ENCODE results near the gene ASB7.

DNA sequence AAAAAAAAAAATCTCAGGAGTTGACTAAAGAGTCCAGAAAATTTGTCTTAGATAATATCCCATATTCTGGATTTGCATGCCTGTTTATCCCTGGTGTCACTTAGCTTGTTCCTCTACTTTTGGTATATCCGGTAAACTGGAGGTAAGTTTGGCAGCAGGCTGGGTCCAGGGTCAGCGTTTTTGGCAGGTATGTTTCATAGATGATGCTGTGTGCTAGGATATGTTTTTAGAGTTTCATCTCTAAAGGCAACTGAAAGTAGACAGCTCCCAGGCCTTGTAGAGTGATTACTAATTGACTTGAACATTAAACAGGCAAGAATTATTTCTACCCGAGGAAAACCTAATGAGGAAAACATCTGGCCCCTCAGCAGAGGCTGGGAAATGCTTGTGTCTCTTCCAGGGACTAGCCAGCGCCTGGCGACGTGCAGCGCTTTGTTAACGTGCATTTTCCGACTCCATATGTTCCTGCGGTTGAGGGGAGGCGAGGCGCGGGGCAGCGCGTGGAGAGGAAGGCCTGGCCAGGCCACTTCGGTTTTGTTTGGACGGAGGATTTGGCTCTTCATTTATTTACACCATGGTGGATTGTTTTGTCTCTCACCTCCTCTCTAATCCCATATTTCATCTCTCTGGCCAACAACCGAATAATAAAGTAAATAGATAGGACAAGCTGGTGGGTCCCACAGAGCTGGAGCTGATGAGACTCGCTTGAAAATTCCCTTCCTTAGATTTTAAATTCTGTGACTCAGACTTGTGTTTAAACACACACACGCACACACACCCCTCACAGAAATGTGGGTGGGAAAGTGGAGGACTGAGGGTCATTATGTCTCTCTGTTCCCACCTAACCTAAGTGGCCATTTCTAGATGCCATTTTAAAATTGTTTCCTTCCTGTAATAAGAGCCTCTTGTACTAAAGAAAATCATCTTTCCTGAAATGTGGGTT is 65.3 kb downstream of the ASB7 start:
- TF ChIP-seq, protein P1, sequence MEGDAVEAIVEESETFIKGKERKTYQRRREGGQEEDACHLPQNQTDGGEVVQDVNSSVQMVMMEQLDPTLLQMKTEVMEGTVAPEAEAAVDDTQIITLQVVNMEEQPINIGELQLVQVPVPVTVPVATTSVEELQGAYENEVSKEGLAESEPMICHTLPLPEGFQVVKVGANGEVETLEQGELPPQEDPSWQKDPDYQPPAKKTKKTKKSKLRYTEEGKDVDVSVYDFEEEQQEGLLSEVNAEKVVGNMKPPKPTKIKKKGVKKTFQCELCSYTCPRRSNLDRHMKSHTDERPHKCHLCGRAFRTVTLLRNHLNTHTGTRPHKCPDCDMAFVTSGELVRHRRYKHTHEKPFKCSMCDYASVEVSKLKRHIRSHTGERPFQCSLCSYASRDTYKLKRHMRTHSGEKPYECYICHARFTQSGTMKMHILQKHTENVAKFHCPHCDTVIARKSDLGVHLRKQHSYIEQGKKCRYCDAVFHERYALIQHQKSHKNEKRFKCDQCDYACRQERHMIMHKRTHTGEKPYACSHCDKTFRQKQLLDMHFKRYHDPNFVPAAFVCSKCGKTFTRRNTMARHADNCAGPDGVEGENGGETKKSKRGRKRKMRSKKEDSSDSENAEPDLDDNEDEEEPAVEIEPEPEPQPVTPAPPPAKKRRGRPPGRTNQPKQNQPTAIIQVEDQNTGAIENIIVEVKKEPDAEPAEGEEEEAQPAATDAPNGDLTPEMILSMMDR (IDR thresholded peaks at IDR 0.05) = no peak
- TF ChIP-seq POLR2AphosphoS5 (IDR thresholded peaks at IDR 0.05) = no peak
- no peak for TF ChIP-seq POLR2A (IDR thresholded peaks at IDR 0.05)
- TF ChIP-seq EP300 (IDR thresholded peaks at IDR 0.05) = no peak
